GM23338 (cell line): ENCODE measurements around the gene MYO15B. TPM values are rescaled to one million over a fixed set of nuclear protein-coding genes. Genes with fewer than 3 reads are reported as not detected.

Source experiments
- ATAC-seq: fragments of 200-7000 bp; cut with Tn5 transposase; 3 replicates; pipeline ENCODE4 v1.9.1; 2020
- DNase-seq: peaks from one replicate; pipeline ENCODE4 v3.0.0-alpha.2; 2015; ENCODE audit warnings: low spot score
- H2AFZ ChIP-seq: fragments of 200-600 bp; sonication (generic); 2 replicates; pipeline ENCODE4 v1.8.0; 2016; ENCODE audit warnings: antibody characterized with exemption, mild to moderate bottlenecking, moderate library complexity
- H3F3A ChIP-seq: fragments of 200-600 bp; sonication (generic); replicated peaks from 2 replicates; pipeline ENCODE4 v1.8.0; 2017; ENCODE audit warnings: antibody characterized with exemption, mixed run types, low read depth
- H3K27ac ChIP-seq: fragments of 200-600 bp; sonication (generic); 2 replicates; pipeline ENCODE4 v1.6.1; 2016; ENCODE audit warnings: low read depth
- H3K27me3 ChIP-seq: fragments of 200-600 bp; sonication (generic); 2 replicates; pipeline ENCODE4 v1.8.0; 2016; ENCODE audit warnings: mild to moderate bottlenecking, mixed run types, moderate library complexity; ENCODE audit not compliant: insufficient read depth
- H3K36me3 ChIP-seq: fragments of 200-600 bp; sonication (generic); 2 replicates; pipeline ENCODE4 v1.8.0; 2016; ENCODE audit warnings: mild to moderate bottlenecking; ENCODE audit not compliant: insufficient read depth
- H3K4me1 ChIP-seq: fragments of 200-600 bp; sonication (generic); 2 replicates; pipeline ENCODE4 v1.8.0; 2016; ENCODE audit warnings: mild to moderate bottlenecking, moderate library complexity; ENCODE audit not compliant: insufficient read depth
- H3K4me2 ChIP-seq: fragments of 200-600 bp; sonication (generic); 2 replicates; pipeline ENCODE4 v1.7.1; 2017; ENCODE audit warnings: mixed run types
- H3K4me3 ChIP-seq: fragments of 200-600 bp; sonication (generic); 2 replicates; pipeline ENCODE4 v1.6.1; 2016; ENCODE audit warnings: mixed run types
- H3K79me2 ChIP-seq: fragments of 200-600 bp; sonication (generic); replicated peaks from 2 replicates; pipeline ENCODE4 v1.8.0; 2017; ENCODE audit warnings: mild to moderate bottlenecking; ENCODE audit not compliant: insufficient read depth
- H3K9me2 ChIP-seq: fragments of 200-600 bp; sonication (generic); 2 replicates; pipeline ENCODE4 v1.8.0; 2017; ENCODE audit not compliant: insufficient read depth
- H4K20me1 ChIP-seq: fragments of 200-600 bp; sonication (generic); replicated peaks from 2 replicates; pipeline ENCODE4 v1.8.0; 2017; ENCODE audit warnings: mild to moderate bottlenecking; ENCODE audit not compliant: insufficient read depth
- H3K27ac Mint-ChIP-seq: 2 replicates; pipeline ENCODE4 v1.8.0; 2020; ENCODE audit warnings: inconsistent platforms, mild to moderate bottlenecking, moderate library complexity, mixed read lengths
- H3K27me3 Mint-ChIP-seq: 3 replicates; pipeline ENCODE4 v1.8.0; 2022; ENCODE audit warnings: low read depth, mild to moderate bottlenecking, moderate library complexity, mixed read lengths, inconsistent platforms; ENCODE audit not compliant: insufficient read depth, poor library complexity
- H3K36me3 Mint-ChIP-seq: 3 replicates; pipeline ENCODE4 v1.8.0; 2021; ENCODE audit warnings: low read depth, mild to moderate bottlenecking, inconsistent platforms, moderate library complexity, mixed read lengths
- H3K4me1 Mint-ChIP-seq: 3 replicates; pipeline ENCODE4 v1.8.0; 2020; ENCODE audit warnings: mild to moderate bottlenecking, inconsistent platforms, mixed read lengths
- H3K4me3 Mint-ChIP-seq: 3 replicates; pipeline ENCODE4 v1.8.0; 2021; ENCODE audit warnings: moderate library complexity, mild to moderate bottlenecking, inconsistent platforms, mixed read lengths
- H3K9me3 Mint-ChIP-seq: 3 replicates; pipeline ENCODE4 v1.8.0; 2020; ENCODE audit warnings: moderate library complexity, mild to moderate bottlenecking, inconsistent platforms, mixed read lengths
- CREB1 ChIP-seq: fragments of 250-450 bp; sonication (Bioruptor Pico); IDR thresholded peaks from 2 replicates; pipeline ENCODE4 v1.5.0; 2020; ENCODE audit warnings: low read depth, mild to moderate bottlenecking, moderate library complexity
- EZH2 ChIP-seq: fragments of 200-600 bp; sonication (generic); IDR thresholded peaks from one replicate; pipeline ENCODE4 v1.8.0; 2017; ENCODE audit warnings: antibody characterized with exemption, mild to moderate bottlenecking, low read depth; ENCODE audit not compliant: unreplicated experiment
- EZH2phosphoT487 ChIP-seq: fragments of 200-600 bp; sonication (generic); IDR thresholded peaks from one replicate; pipeline ENCODE4 v1.8.1; 2018; ENCODE audit warnings: antibody characterized with exemption; ENCODE audit not compliant: unreplicated experiment
- JUNB ChIP-seq: IDR thresholded peaks from one replicate; pipeline ENCODE4 v1.6.1; 2016; ENCODE audit warnings: antibody characterized with exemption; ENCODE audit not compliant: unreplicated experiment
- NANOG ChIP-seq: IDR thresholded peaks from 2 replicates; pipeline ENCODE4 v1.6.1; 2016; ENCODE audit warnings: antibody characterized with exemption, borderline replicate concordance
- POLR2AphosphoS5 ChIP-seq: IDR thresholded peaks from 2 replicates; pipeline ENCODE4 v1.6.1; 2016; ENCODE audit warnings: antibody characterized with exemption, low read depth
- REST ChIP-seq: IDR thresholded peaks from one replicate; pipeline ENCODE4 v1.6.1; 2018; ENCODE audit warnings: antibody characterized with exemption; ENCODE audit not compliant: unreplicated experiment
- polyA plus RNA-seq: library from polyadenylated mRNA; unstranded; fragments of >200 nt; fragmentation: Nextera tagmentation; extraction: Ambion mirVana; gene quantifications from 2 replicates; pipeline ENCODE4 v1.2.1, GENCODE V29; 2016
- total RNA-seq: library from RNA; depleted of rRNA; stranded (reverse); fragments of >200 nt; shearing (Covaris generic); gene quantifications from 2 replicates; pipeline ENCODE4 v1.2.3, GENCODE V29; 2014
- TF ChIP-seq, protein P1 (sequence below), 2 experiments: fragments of 200-600 bp in 1 of 2; sonication (generic) in 1 of 2; conservative IDR thresholded peaks; 2 replicates each; pipeline versions ENCODE4 v1.5.1 to v1.6.1; 2016 to 2017; ENCODE audit warnings: antibody characterized with exemption in 2 of 2, low read depth in 2 of 2, mild to moderate bottlenecking in 2 of 2, moderate library complexity in 1 of 2
- TF ChIP-seq, protein P2 (sequence below): fragments of 250-450 bp; sonication (Bioruptor Pico); IDR thresholded peaks from 2 replicates; pipeline ENCODE4 v1.5.0; 2020; ENCODE audit warnings: mild to moderate bottlenecking, moderate library complexity
- TF ChIP-seq, protein P3 (sequence below): IDR thresholded peaks from 2 replicates; pipeline ENCODE4 v1.6.1; 2016; ENCODE audit warnings: antibody characterized with exemption

MYO15B gene
- total and polyA plus RNA-seq, 2 experiments from 2014 or later: 6.6 to 12.4 TPM

GRCh38 chr17:75605790-75606189 is 18.2 kb downstream of the MYO15B start:
- Histone ChIP-seq H3K27ac (no peak overlapping the region), H3K79me2 (no peaks in the 10 kb centered on the region), H4K20me1 (no peaks in the 10 kb centered on the region), H3K4me3 (no peak overlapping the region), H3K27me3 (no peaks in the 10 kb centered on the region), H2AFZ (no peak overlapping the region), H3K36me3 (no peaks in the 10 kb centered on the region), H3F3A (no peaks in the 10 kb centered on the region), H3K4me2 (no peak overlapping the region), H3K9me2 (no peaks in the 10 kb centered on the region), H3K4me1 (no peaks in the 10 kb centered on the region)
- TF ChIP-seq NANOG: no peak
- no peak for TF ChIP-seq JUNB
- TF ChIP-seq POLR2AphosphoS5: no peak
- no peak overlapping the region for H3K27ac Mint-ChIP-seq
- no peak overlapping the region for H3K4me3 Mint-ChIP-seq
- DNase-seq: no peak
- H3K27me3 Mint-ChIP-seq: peaks cover 16% of the 10 kb centered on the region
- no peaks in the 10 kb centered on the region for H3K4me1 Mint-ChIP-seq
- ATAC-seq: no peak
- H3K9me3 Mint-ChIP-seq: no peaks in the 10 kb centered on the region
- no peaks in the 10 kb centered on the region; the same call in 2 of the 3 replicates for H3K36me3 Mint-ChIP-seq

DNA sequence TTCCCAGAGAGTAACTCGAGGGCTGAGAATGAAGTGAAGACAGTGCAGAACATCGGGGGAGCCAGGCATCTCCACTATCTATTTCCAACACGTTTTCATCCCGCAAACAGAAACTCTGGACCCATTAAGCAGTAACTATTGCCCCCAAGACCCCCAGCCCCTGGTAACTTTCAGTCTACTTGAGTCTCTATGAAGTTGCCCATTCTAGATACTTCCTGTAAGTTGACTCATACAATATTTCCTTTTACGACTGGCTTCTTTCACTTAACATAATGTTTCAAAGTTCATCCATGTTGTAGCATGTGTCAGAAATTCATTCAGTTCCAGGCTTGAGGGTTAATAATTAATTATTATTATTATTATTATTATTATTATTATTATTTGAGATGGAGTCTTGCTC is 19.5 kb downstream of the MYO15B start:
- Histone ChIP-seq H3F3A (no peaks in the 10 kb centered on the region), H3K27me3 (no peaks in the 10 kb centered on the region), H3K79me2 (no peaks in the 10 kb centered on the region), H4K20me1 (no peaks in the 10 kb centered on the region), H2AFZ (no peak overlapping the region), H3K36me3 (no peaks in the 10 kb centered on the region), H3K4me3 (no peak overlapping the region), H3K4me2 (no peak overlapping the region), H3K4me1 (no peaks in the 10 kb centered on the region), H3K9me2 (no peaks in the 10 kb centered on the region), H3K27ac (no peak overlapping the region)
- no peaks in the 10 kb centered on the region for H3K9me3 Mint-ChIP-seq
- no peak for ATAC-seq
- no peak for DNase-seq
- no peak overlapping the region for H3K4me3 Mint-ChIP-seq
- no peaks in the 10 kb centered on the region; the same call in 2 of the 3 replicates for H3K36me3 Mint-ChIP-seq
- no peak for TF ChIP-seq EZH2
- no peak for TF ChIP-seq CREB1
- TF ChIP-seq, protein P1, sequence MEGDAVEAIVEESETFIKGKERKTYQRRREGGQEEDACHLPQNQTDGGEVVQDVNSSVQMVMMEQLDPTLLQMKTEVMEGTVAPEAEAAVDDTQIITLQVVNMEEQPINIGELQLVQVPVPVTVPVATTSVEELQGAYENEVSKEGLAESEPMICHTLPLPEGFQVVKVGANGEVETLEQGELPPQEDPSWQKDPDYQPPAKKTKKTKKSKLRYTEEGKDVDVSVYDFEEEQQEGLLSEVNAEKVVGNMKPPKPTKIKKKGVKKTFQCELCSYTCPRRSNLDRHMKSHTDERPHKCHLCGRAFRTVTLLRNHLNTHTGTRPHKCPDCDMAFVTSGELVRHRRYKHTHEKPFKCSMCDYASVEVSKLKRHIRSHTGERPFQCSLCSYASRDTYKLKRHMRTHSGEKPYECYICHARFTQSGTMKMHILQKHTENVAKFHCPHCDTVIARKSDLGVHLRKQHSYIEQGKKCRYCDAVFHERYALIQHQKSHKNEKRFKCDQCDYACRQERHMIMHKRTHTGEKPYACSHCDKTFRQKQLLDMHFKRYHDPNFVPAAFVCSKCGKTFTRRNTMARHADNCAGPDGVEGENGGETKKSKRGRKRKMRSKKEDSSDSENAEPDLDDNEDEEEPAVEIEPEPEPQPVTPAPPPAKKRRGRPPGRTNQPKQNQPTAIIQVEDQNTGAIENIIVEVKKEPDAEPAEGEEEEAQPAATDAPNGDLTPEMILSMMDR (conservative IDR thresholded peaks at IDR 0.05; ENCODE audit: low read depth in 2 of 2): no peak
- TF ChIP-seq, protein P2, sequence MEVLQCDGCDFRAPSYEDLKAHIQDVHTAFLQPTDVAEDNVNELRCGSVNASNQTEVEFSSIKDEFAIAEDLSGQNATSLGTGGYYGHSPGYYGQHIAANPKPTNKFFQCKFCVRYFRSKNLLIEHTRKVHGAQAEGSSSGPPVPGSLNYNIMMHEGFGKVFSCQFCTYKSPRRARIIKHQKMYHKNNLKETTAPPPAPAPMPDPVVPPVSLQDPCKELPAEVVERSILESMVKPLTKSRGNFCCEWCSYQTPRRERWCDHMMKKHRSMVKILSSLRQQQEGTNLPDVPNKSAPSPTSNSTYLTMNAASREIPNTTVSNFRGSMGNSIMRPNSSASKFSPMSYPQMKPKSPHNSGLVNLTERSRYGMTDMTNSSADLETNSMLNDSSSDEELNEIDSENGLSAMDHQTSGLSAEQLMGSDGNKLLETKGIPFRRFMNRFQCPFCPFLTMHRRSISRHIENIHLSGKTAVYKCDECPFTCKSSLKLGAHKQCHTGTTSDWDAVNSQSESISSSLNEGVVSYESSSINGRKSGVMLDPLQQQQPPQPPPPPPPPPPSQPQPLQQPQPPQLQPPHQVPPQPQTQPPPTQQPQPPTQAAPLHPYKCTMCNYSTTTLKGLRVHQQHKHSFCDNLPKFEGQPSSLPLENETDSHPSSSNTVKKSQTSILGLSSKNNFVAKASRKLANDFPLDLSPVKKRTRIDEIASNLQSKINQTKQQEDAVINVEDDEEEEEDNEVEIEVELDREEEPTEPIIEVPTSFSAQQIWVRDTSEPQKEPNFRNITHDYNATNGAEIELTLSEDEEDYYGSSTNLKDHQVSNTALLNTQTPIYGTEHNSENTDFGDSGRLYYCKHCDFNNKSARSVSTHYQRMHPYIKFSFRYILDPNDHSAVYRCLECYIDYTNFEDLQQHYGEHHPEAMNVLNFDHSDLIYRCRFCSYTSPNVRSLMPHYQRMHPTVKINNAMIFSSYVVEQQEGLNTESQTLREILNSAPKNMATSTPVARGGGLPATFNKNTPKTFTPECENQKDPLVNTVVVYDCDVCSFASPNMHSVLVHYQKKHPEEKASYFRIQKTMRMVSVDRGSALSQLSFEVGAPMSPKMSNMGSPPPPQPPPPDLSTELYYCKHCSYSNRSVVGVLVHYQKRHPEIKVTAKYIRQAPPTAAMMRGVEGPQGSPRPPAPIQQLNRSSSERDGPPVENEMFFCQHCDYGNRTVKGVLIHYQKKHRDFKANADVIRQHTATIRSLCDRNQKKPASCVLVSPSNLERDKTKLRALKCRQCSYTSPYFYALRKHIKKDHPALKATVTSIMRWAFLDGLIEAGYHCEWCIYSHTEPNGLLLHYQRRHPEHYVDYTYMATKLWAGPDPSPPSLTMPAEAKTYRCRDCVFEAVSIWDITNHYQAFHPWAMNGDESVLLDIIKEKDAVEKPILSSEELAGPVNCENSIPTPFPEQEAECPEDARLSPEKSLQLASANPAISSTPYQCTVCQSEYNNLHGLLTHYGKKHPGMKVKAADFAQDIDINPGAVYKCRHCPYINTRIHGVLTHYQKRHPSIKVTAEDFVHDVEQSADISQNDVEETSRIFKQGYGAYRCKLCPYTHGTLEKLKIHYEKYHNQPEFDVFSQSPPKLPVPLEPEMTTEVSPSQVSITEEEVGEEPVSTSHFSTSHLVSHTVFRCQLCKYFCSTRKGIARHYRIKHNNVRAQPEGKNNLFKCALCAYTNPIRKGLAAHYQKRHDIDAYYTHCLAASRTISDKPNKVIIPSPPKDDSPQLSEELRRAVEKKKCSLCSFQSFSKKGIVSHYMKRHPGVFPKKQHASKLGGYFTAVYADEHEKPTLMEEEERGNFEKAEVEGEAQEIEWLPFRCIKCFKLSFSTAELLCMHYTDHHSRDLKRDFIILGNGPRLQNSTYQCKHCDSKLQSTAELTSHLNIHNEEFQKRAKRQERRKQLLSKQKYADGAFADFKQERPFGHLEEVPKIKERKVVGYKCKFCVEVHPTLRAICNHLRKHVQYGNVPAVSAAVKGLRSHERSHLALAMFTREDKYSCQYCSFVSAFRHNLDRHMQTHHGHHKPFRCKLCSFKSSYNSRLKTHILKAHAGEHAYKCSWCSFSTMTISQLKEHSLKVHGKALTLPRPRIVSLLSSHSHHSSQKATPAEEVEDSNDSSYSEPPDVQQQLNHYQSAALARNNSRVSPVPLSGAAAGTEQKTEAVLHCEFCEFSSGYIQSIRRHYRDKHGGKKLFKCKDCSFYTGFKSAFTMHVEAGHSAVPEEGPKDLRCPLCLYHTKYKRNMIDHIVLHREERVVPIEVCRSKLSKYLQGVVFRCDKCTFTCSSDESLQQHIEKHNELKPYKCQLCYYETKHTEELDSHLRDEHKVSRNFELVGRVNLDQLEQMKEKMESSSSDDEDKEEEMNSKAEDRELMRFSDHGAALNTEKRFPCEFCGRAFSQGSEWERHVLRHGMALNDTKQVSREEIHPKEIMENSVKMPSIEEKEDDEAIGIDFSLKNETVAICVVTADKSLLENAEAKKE (CRISPR knock-in tag): no peak
- TF ChIP-seq NANOG: no peak
- TF ChIP-seq EZH2phosphoT487: no peak
- TF ChIP-seq REST: no peak
- TF ChIP-seq, protein P3, sequence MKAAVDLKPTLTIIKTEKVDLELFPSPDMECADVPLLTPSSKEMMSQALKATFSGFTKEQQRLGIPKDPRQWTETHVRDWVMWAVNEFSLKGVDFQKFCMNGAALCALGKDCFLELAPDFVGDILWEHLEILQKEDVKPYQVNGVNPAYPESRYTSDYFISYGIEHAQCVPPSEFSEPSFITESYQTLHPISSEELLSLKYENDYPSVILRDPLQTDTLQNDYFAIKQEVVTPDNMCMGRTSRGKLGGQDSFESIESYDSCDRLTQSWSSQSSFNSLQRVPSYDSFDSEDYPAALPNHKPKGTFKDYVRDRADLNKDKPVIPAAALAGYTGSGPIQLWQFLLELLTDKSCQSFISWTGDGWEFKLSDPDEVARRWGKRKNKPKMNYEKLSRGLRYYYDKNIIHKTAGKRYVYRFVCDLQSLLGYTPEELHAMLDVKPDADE: no peak
- no peaks in the 10 kb centered on the region for H3K4me1 Mint-ChIP-seq
- H3K27me3 Mint-ChIP-seq: peaks cover 8% of the 10 kb centered on the region
- no peak overlapping the region for H3K27ac Mint-ChIP-seq
